OCI-LY3 (cell line): Measurements from ENCODE around the gene ELFN1.

Experiments
- H2AFZ ChIP-seq: fragments of 200-600, 300-600 bp; shearing (Covaris generic); 2 replicates; pipeline ENCODE4 v1.6.0; 2014; ENCODE audit warnings: antibody characterized with exemption, low read depth, low read length
- H3K27ac ChIP-seq: fragments of 200-600, 300-600 bp; sonication (generic); 2 replicates; pipeline ENCODE4 v1.5.1; 2014; ENCODE audit warnings: mild to moderate bottlenecking, low read length, moderate library complexity, mixed read lengths
- H3K27me3 ChIP-seq: fragments of 200-600, 300-600 bp; sonication (generic); 2 replicates; pipeline ENCODE4 v1.6.1; 2014; ENCODE audit warnings: low read depth, low read length, mixed read lengths
- H3K36me3 ChIP-seq: fragments of 200-600, 300-600 bp; sonication (generic); replicated peaks from 2 replicates; pipeline ENCODE3; 2014; ENCODE audit warnings: low read depth, low read length, mixed read lengths
- H3K4me1 ChIP-seq: fragments of 300-600, 200-600 bp; sonication (generic); 2 replicates; pipeline ENCODE4 v1.6.1; 2014; ENCODE audit warnings: low read length, mixed read lengths
- H3K4me2 ChIP-seq: fragments of 200-600, 300-600 bp; sonication (generic); 2 replicates; pipeline ENCODE4 v1.6.1; 2014; ENCODE audit warnings: low read length, mixed read lengths
- H3K4me3 ChIP-seq: fragments of 300-600, 200-600 bp; sonication (generic); 2 replicates; pipeline ENCODE4 v1.5.1; 2014; ENCODE audit warnings: antibody characterized with exemption, mild to moderate bottlenecking, low read length, moderate library complexity
- H3K79me2 ChIP-seq: fragments of 300-600, 200-600 bp; shearing (Covaris generic); 2 replicates; pipeline ENCODE4 v1.6.1; 2014; ENCODE audit warnings: mild to moderate bottlenecking, low read length, mixed read lengths
- H3K9ac ChIP-seq: fragments of 300-600, 200-600 bp; shearing (Covaris generic); 2 replicates; pipeline ENCODE4 v1.6.0; 2014; ENCODE audit warnings: mild to moderate bottlenecking, low read length, moderate library complexity
- H3K9me3 ChIP-seq: fragments of 200-600, 300-600 bp; shearing (Covaris generic); 2 replicates; pipeline ENCODE4 v1.6.1; 2014; ENCODE audit warnings: low read length, mixed read lengths; ENCODE audit not compliant: insufficient read depth
- H4K20me1 ChIP-seq: fragments of 200-600, 300-600 bp; sonication (generic); 2 replicates; pipeline ENCODE4 v1.6.1; 2016; ENCODE audit warnings: low read length, mixed read lengths; ENCODE audit not compliant: insufficient read depth
- EZH2phosphoT487 ChIP-seq: fragments of 200-600 bp; shearing (Covaris generic); IDR thresholded peaks from 2 replicates; pipeline ENCODE4 v1.6.1; 2018; ENCODE audit warnings: antibody characterized with exemption, mixed run types, low read depth
- TF ChIP-seq, protein P1 (sequence below): fragments of 200-600, 300-600 bp; sonication (generic); IDR thresholded peaks from 2 replicates; pipeline ENCODE4 v1.5.1; 2014; ENCODE audit warnings: antibody characterized with exemption, low read length, low read depth

Gene ELFN1

DNA sequence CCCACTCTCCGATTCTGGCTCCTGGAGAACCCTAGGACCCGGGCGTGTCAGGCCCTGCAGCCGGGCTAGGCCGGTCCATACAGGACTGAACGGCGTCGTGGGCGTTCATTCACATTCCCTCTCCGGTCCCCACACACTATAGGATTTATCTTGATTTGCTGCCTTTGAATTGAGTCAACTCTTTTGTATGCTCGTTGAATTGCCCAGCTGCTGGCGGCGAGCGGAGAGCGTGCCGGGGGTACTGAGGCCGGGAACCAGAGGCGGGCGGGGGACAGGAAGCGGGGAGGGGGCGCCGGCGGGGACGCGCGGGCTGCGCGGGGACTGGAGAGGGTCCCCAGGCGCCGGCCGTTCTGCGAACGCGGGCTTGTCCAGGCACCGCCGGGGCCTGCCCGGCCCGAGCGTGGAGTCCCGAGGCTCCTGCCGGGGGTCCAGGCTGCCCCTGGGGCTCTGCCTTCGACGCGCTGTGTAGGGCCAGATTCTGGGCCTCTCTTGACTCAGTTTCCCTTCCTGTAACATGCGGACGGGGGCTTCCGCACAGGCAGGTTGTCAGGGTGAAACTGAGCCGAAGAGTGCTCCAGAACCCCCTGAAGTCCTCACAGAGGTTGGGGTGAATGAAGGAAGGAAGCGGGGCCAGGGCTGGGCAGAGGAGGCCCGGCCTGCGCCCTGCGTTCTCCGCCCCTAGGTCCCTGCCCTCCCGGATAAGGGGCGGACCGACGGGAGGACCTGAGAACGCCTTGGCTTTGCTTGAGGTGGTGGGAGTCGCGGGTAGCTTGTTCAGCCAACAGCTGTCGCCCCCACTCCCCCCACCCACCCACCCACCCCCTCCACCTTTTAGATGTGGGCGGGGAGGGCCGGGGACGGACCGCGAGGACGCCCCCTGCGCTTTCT, 769 bp upstream of the ELFN1 start:
- Histone ChIP-seq H2AFZ (no peak overlapping the region), H3K27me3 (no peaks in the 10 kb centered on the region), H3K9ac (no peak overlapping the region), H3K9me3 (no peaks in the 10 kb centered on the region), H3K27ac (no peak overlapping the region), H3K4me2 (no peak overlapping the region), H3K4me1 (no peaks in the 10 kb centered on the region), H3K36me3 (no peaks in the 10 kb centered on the region), H4K20me1 (no peaks in the 10 kb centered on the region), H3K4me3 (no peak overlapping the region), H3K79me2 (no peaks in the 10 kb centered on the region)
- TF ChIP-seq EZH2phosphoT487, result no peak
- TF ChIP-seq, protein P1, sequence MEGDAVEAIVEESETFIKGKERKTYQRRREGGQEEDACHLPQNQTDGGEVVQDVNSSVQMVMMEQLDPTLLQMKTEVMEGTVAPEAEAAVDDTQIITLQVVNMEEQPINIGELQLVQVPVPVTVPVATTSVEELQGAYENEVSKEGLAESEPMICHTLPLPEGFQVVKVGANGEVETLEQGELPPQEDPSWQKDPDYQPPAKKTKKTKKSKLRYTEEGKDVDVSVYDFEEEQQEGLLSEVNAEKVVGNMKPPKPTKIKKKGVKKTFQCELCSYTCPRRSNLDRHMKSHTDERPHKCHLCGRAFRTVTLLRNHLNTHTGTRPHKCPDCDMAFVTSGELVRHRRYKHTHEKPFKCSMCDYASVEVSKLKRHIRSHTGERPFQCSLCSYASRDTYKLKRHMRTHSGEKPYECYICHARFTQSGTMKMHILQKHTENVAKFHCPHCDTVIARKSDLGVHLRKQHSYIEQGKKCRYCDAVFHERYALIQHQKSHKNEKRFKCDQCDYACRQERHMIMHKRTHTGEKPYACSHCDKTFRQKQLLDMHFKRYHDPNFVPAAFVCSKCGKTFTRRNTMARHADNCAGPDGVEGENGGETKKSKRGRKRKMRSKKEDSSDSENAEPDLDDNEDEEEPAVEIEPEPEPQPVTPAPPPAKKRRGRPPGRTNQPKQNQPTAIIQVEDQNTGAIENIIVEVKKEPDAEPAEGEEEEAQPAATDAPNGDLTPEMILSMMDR, result no peak

DNA sequence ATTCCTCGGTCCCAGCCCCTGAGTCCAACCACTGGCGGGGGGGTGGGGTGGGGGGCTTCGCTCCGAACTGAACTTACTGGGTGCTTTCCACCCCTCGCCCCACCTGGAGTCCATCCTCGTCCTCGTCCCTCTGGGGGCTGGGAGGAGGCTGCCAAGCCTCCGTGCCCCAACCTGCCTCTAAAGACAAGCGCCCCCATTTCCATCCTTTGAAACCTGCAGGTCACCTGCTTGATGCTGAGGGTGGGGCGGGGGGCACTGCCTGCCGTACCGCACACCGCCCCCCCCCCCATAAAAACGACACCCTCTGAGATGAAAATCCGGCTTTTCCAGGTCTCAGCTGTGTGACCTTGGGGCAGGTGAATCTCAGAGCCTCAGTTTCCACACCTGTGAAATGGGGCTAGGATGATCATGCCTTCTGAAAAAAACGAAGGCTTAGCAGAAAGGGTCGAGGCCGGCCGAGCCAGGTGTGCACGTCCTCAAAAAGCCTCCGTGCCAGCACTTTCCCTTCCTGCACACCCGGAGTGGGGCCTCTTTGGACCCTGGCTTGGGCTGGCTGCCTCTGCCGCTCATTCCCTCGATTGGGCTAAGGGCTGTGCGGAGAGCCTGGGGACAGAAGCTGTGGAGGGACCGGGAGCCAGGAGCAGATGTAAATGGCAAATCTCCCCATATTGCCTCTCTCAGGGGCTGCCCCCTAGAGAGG, 967 bp downstream of the ELFN1 start:
- no peak overlapping the region for H3K4me3 ChIP-seq
- no peaks in the 10 kb centered on the region for H3K79me2 ChIP-seq
- no peaks in the 10 kb centered on the region for H3K36me3 ChIP-seq
- no peaks in the 10 kb centered on the region for H4K20me1 ChIP-seq
- no peak for TF ChIP-seq EZH2phosphoT487
- TF ChIP-seq, protein P1, result no peak
- H2AFZ ChIP-seq, result no peak overlapping the region
- no peaks in the 10 kb centered on the region for H3K27me3 ChIP-seq
- H3K9ac ChIP-seq, result no peak overlapping the region
- H3K4me1 ChIP-seq, result no peaks in the 10 kb centered on the region
- no peak overlapping the region for H3K27ac ChIP-seq
- no peak overlapping the region for H3K4me2 ChIP-seq
- H3K9me3 ChIP-seq, result no peaks in the 10 kb centered on the region

DNA sequence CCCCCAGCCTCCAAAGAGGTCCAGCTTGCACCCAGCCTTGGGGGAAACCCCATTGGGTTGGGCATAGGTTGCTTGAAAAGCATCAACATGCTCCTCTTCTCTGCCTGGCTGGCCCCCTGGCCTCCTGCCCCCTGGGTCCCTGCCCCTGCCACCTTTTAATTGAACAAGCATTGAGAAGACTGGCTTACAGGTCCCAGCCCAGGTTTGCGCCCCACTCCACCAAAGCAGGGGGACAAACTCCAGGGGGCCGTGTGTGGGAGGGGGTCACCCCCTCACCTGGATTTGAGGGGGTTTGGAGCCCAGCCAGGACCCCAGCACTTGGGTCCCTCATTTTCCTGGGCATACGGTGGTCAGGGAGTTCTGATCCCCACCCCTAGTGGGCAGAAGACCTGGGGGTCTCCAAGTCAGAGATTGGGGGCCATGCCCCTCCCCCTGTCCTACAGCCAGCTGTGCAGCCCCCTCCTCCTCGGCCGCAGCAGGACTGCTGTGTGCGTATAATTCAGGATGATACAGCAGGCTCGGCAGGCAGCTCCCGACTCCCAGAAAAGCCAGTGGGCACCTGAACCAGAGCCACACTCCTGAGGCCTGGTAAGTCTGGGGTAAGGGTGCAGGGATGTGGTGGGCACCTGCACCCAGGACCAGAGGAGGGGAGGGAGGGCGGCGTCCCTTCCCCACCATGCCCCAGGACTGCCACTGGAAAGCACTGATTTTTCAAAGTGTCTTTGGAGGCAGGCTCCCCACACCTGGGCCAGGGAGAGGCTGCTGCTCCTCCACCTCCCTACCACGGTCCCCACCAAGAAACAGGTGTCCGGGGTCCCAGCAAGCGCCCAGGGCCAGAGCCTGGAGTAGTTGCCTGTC, 1.7 kb downstream of the ELFN1 start:
- no peaks in the 10 kb centered on the region for H3K79me2 ChIP-seq
- no peak overlapping the region for H3K4me2 ChIP-seq
- TF ChIP-seq, protein P1, result no peak
- TF ChIP-seq EZH2phosphoT487, result no peak
- H3K9me3 ChIP-seq, result no peaks in the 10 kb centered on the region
- H3K27me3 ChIP-seq, result no peaks in the 10 kb centered on the region
- no peak overlapping the region for H2AFZ ChIP-seq
- H3K4me3 ChIP-seq, result no peak overlapping the region
- no peak overlapping the region for H3K9ac ChIP-seq
- H3K4me1 ChIP-seq, result no peaks in the 10 kb centered on the region
- H4K20me1 ChIP-seq, result no peaks in the 10 kb centered on the region
- H3K27ac ChIP-seq, result no peak overlapping the region
- no peaks in the 10 kb centered on the region for H3K36me3 ChIP-seq
